Activated B cell treated with CpG ODN at 0.5 μM for 24 hours (primary cell): ENCODE data around the gene CLIP1. TPM values are rescaled to one million over a fixed set of nuclear protein-coding genes. Genes with fewer than 3 reads are reported as not detected.
"Not testable (repeated sequence)": the region's sequence is repeated elsewhere in the genome, so short reads cannot be mapped to it uniquely, and the experiment has no call there.

Source experiments
- ATAC-seq: fragments of 200-7000 bp; cut with Tn5 transposase; one replicate; pipeline ENCODE4 v1.10.0; 2021; ENCODE audit warnings: low read depth, mild to moderate bottlenecking, moderate library complexity
- CTCF ChIA-PET: fragments of 350-600 bp; sonication (Branson Sonifier 250); formaldehyde crosslinking; loops from one replicate; lab custom pipeline; 2021; ENCODE audit warnings: antibody characterized with exemption; lab: Charles Lee
- POLR2A ChIA-PET: fragments of 350-600 bp; sonication (Branson Sonifier 250); formaldehyde crosslinking; loops from one replicate; lab custom pipeline; 2021; ENCODE audit warnings: antibody characterized with exemption; lab: Charles Lee
- DNase-seq: peaks from one replicate; pipeline ENCODE4 v3.0.0; 2022
- H3K27ac Mint-ChIP-seq: one replicate; pipeline ENCODE4 v1.8.0; 2020; ENCODE audit warnings: mixed read lengths
- H3K27me3 Mint-ChIP-seq: one replicate; pipeline ENCODE4 v1.8.0; 2021; ENCODE audit warnings: mixed read lengths
- H3K36me3 Mint-ChIP-seq: one replicate; pipeline ENCODE4 v1.8.0; 2021; ENCODE audit warnings: low read depth, mixed read lengths
- H3K4me1 Mint-ChIP-seq: one replicate; pipeline ENCODE4 v1.8.0; 2021; ENCODE audit warnings: mixed read lengths
- H3K4me3 Mint-ChIP-seq: one replicate; pipeline ENCODE4 v1.8.0; 2020; ENCODE audit warnings: mild to moderate bottlenecking, mixed read lengths
- H3K9me3 Mint-ChIP-seq: one replicate; pipeline ENCODE4 v1.8.0; 2020; ENCODE audit warnings: mixed read lengths
- intact Hi-C: fragments of 100-400 bp; cut with micrococcal nuclease; formaldehyde crosslinking; loops from one replicate; pipeline ENCODE4 v1.15.1; 2024
- total RNA-seq: library from RNA; stranded (reverse); gene quantifications from 2 replicates; pipeline ENCODE4 v1.2.3, GENCODE V29; 2022
- TF ChIP-seq, protein P1 (sequence below): fragments of 200-600 bp; IDR thresholded peaks from one replicate; pipeline ENCODE4 v1.8.0; 2022; ENCODE audit warnings: antibody characterized with exemption, mild to moderate bottlenecking

The CLIP1 gene
- total RNA-seq, 1 donor from 2014 or later, result 63.2 TPM

DNA sequence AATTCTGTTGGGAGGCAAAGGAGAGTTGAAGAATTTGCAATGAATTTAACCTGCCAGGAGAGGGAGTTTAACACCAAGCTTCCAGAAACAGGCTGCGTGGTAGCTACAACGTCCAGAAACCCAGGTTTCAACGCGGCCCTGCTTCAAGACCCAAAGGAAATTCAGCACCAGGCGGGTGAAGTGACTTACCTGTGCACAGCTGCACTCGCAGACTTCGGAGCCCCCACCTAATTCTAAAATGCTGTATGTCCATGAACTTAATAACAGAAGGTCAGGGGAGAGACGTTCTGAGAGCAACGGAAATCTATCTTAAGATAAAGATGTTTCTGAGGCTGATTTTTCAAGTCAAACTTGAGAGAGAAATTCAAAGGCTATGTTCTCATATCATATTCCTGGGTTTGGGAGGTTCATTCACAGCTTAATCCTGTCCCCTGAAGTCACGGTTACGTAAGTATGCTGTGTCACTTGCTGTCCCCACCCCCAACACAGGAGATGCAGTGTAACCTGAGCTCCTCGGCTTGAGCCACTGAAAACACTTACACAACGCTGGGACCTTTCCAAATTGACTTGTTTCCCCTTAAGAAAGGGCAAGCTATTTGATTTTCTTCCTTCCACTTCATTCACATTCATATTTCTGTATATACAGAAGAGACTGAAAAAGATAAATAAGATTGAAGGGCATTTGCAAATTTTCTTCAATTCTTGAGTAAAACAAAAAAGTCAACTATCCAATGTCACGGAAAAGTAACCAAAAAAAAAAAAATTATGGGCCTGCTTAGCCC is 22.7 kb downstream of the CLIP1 start:
- no peaks in the 10 kb centered on the region for H3K9me3 Mint-ChIP-seq
- ChIA-PET POLR2A (interaction anchor here (0.6 to 4.2 kb wide), 16 partner anchors 13 to 326 kb away, joined by 3 to 29 read pairs (median 5); partner anchors contain the start of genes CLIP1, KNTC1, RSRC2 and ZCCHC8), CTCF (interaction anchor here (0.9 to 9.8 kb wide), 24 partner anchors 8 to 126 kb away, joined by 3 to 272 read pairs (median 6); partner anchors contain the start of genes CLIP1 and ZCCHC8)
- TF ChIP-seq, protein P1, sequence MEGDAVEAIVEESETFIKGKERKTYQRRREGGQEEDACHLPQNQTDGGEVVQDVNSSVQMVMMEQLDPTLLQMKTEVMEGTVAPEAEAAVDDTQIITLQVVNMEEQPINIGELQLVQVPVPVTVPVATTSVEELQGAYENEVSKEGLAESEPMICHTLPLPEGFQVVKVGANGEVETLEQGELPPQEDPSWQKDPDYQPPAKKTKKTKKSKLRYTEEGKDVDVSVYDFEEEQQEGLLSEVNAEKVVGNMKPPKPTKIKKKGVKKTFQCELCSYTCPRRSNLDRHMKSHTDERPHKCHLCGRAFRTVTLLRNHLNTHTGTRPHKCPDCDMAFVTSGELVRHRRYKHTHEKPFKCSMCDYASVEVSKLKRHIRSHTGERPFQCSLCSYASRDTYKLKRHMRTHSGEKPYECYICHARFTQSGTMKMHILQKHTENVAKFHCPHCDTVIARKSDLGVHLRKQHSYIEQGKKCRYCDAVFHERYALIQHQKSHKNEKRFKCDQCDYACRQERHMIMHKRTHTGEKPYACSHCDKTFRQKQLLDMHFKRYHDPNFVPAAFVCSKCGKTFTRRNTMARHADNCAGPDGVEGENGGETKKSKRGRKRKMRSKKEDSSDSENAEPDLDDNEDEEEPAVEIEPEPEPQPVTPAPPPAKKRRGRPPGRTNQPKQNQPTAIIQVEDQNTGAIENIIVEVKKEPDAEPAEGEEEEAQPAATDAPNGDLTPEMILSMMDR, result peak; percentile 47
- peak overlapping the region; percentile 44 for H3K4me3 Mint-ChIP-seq
- peaks cover 6% of the 10 kb centered on the region for H3K36me3 Mint-ChIP-seq
- H3K27me3 Mint-ChIP-seq, result no peaks in the 10 kb centered on the region
- DNase-seq (peak; percentile 26), ATAC-seq (peak; percentile 51)
- intact Hi-C loops, result loop anchor here (1.0 to 10.0 kb wide), 4 partner anchors 23 to 495 kb away; partner anchors contain the start of genes CLIP1, DENR and VPS37B
- peak overlapping the region; percentile 75 for H3K27ac Mint-ChIP-seq
- peaks cover 38% of the 10 kb centered on the region for H3K4me1 Mint-ChIP-seq

DNA sequence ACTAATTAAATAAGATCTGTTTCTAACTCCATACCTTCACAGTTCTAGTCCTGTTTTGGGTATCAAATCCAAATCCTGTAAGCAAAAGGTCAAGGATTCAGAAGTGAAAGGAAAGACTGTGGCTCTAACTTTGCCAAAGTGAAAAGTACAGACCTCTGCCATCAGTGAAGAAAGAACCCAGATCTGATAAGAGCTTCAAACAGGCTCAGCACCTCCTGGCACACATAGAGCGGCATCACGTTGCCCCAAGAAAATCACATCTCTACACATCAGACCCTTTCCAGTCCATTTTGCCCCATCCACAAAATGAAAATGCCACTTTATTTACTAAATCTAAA is 23.2 kb downstream of the CLIP1 start:
- CTCF ChIA-PET, result interaction anchor here (0.9 to 9.8 kb wide), 20 partner anchors 9 to 101 kb away, joined by 3 to 272 read pairs (median 7); partner anchors contain the start of genes CLIP1 and ZCCHC8
- H3K4me1 Mint-ChIP-seq, result peaks cover 35% of the 10 kb centered on the region
- ATAC-seq, result no peak

DNA sequence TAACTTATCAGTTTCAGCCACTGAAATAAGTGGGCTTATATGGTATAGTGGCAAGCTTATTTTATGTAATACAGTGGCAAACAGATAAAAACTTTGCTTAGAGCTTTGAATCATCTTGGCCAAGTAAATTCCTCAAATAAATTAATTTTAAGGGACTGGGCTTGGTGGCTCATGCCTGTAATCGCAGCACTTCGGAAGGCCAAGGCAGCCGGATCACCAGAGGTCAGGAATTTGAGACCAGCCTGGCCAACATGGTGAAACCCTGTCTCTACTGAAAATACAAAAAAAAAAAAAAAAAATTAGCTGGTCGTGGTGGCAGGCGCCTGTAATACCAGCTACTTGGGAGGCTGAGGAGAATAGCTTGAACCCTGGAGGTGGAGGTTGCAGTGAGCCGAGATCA is 24.5 kb downstream of the CLIP1 start:
- DNase-seq, ATAC-seq, intact Hi-C loops, H3K27ac Mint-ChIP-seq, H3K27me3 Mint-ChIP-seq, H3K9me3 Mint-ChIP-seq, H3K36me3 Mint-ChIP-seq, H3K4me3 Mint-ChIP-seq: not testable (repeated sequence)
- peaks cover 31% of the 10 kb centered on the region for H3K4me1 Mint-ChIP-seq
- ChIA-PET POLR2A (interaction anchor here (0.7 to 4.2 kb wide), 2 partner anchors 102 to 1225 kb away, joined by 5 to 26 read pairs; partner anchors contain the start of gene ZCCHC8), CTCF (interaction anchor here (0.6 to 9.8 kb wide), 3 partner anchors 73 to 1479 kb away, joined by 3 to 272 read pairs (median 6); no protein-coding TSS in a partner anchor)

More for the DNA sequence above, 23.2 kb downstream of the CLIP1 start:
- intact Hi-C loops, result loop anchor here (1.0 kb wide), 2 partner anchors 23 to 72 kb away; partner anchors contain the start of gene CLIP1
- Mint-ChIP-seq H3K36me3 (peaks cover 6% of the 10 kb centered on the region), H3K4me3 (no peak overlapping the region), H3K27ac (peak overlapping the region; percentile 75), H3K27me3 (no peaks in the 10 kb centered on the region), H3K9me3 (no peaks in the 10 kb centered on the region)
- DNase-seq, result no peak
- POLR2A ChIA-PET, result interaction anchor here (0.6 to 4.2 kb wide), 11 partner anchors 13 to 327 kb away, joined by 3 to 29 read pairs (median 6); partner anchors contain the start of genes CLIP1, KNTC1, RSRC2 and ZCCHC8
- TF ChIP-seq, protein P1, result no peak

DNA sequence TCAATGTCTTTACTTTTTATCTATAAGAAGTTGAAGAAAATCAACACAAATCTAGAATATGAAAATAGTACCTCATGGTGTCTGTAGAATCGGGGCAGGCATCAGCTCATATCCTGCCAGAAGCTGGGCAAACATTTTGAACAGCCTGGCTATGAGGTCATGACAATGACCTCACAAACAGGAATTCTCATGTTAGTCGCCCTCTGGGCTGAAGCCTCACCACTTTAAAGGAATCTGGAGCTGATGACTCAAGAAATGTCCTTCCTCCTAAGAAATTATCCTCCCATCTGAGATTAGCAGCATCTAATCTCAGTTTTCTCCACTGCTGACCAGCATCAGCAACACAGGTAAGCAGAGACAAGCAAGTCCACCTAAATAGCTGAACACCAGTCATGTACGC is 27.1 kb downstream of the CLIP1 start:
- Mint-ChIP-seq H3K27me3 (no peaks in the 10 kb centered on the region), H3K9me3 (no peaks in the 10 kb centered on the region), H3K36me3 (peaks cover 6% of the 10 kb centered on the region), H3K4me1 (peaks cover 20% of the 10 kb centered on the region), H3K4me3 (no peak overlapping the region), H3K27ac (no peak overlapping the region)
- ATAC-seq (no peak), DNase-seq (no peak)
- TF ChIP-seq, protein P1, result no peak
- CTCF ChIA-PET, result interaction anchor here (9.8 kb wide), 1 partner anchor 76 kb away, joined by 272 read pairs; no protein-coding TSS in a partner anchor
- intact Hi-C loops, result no loop called here
- POLR2A ChIA-PET, result interaction anchor here (0.6 kb wide), 1 partner anchor 519 kb away, joined by 7 read pairs; no protein-coding TSS in a partner anchor

DNA sequence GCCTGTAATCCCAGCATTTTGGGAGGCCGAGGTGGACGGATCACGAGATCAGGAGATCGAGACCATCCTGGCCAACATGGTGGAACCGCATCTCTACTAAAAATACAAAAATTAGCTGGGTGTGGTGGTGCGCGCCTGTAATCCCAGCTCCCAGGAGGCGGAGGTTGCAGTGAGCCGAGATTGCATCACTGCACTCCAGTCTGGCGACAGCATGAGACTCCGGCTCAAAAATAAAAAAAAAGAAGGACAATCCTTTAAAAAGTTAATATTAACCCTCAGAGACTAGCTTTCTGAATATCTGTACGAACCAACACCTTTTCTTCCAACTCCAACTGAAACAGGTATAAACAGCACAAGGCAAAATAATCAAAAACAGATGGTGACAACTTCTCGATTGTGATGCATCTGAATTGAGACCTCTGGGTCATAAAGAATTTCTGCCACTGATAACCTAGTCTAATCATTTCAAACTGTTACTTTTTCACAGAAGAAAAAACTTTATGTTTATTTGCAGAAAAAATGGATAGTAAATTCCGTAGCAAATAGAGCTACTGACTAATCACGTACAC is 27.8 kb downstream of the CLIP1 start:
- ATAC-seq, result no peak
- TF ChIP-seq, protein P1, result no peak
- ChIA-PET POLR2A (interaction anchor here (0.6 kb wide), 1 partner anchor 519 kb away, joined by 7 read pairs; no protein-coding TSS in a partner anchor), CTCF (interaction anchor here (0.7 kb wide), 1 partner anchor 12 kb away, joined by 3 read pairs; no protein-coding TSS in a partner anchor)
- H3K4me3 Mint-ChIP-seq, result no peak overlapping the region
- H3K27me3 Mint-ChIP-seq, result no peaks in the 10 kb centered on the region
- intact Hi-C loops, result no loop called here
- no peak overlapping the region for H3K27ac Mint-ChIP-seq
- H3K36me3 Mint-ChIP-seq, result peaks cover 6% of the 10 kb centered on the region
- peaks cover 16% of the 10 kb centered on the region for H3K4me1 Mint-ChIP-seq
- H3K9me3 Mint-ChIP-seq, result no peaks in the 10 kb centered on the region
- no peak for DNase-seq
